GM19395 (cell line): ENCODE results near the gene CSF1R.

ENCODE experiments used
- ATAC-seq: cut with Tn5 transposase; IDR thresholded peaks from one replicate; pipeline ENCODE4 v1.9.1; 2021; ENCODE audit warnings: mild to moderate bottlenecking, moderate library complexity; ENCODE audit not compliant: unreplicated experiment

Gene CSF1R

GRCh38 chr5:150121448-150122157, 35.2 kb upstream of the CSF1R start:
- no peak for ATAC-seq

- no peak for ATAC-seq
These were observed 34.5 kb upstream of the CSF1R start for GRCh38 chr5:150120617-150121447.

GRCh38 chr5:150120062-150120441, 33.7 kb upstream of the CSF1R start:
- ATAC-seq, result no peak

GRCh38 chr5:150119421-150120061, 33.2 kb upstream of the CSF1R start:
- ATAC-seq, result no peak

GRCh38 chr5:150118561-150119229, 32.3 kb upstream of the CSF1R start:
- no peak for ATAC-seq

GRCh38 chr5:150117945-150118560, 31.7 kb upstream of the CSF1R start:
- no peak for ATAC-seq

GRCh38 chr5:150116667-150117400, 30.5 kb upstream of the CSF1R start:
- ATAC-seq, result no peak

- no peak for ATAC-seq
These were observed 28.5 kb upstream of the CSF1R start for GRCh38 chr5:150114773-150115408.

GRCh38 chr5:150114102-150114641, 27.8 kb upstream of the CSF1R start:
- ATAC-seq, result no peak

- no peak for ATAC-seq
These were observed 26.8 kb upstream of the CSF1R start for GRCh38 chr5:150113047-150113744.

GRCh38 chr5:150112201-150113046, 26.1 kb upstream of the CSF1R start:
- no peak for ATAC-seq

GRCh38 chr5:150111122-150111521, 24.8 kb upstream of the CSF1R start:
- no peak for ATAC-seq

- ATAC-seq, result no peak
These were observed 23.6 kb upstream of the CSF1R start for GRCh38 chr5:150109921-150110320.

- ATAC-seq, result no peak
These were observed 22.6 kb upstream of the CSF1R start for GRCh38 chr5:150108711-150109514.

GRCh38 chr5:150107909-150108447, 21.6 kb upstream of the CSF1R start:
- no peak for ATAC-seq

- no peak for ATAC-seq
These were observed 20.5 kb upstream of the CSF1R start for GRCh38 chr5:150106674-150107426.
